ENCODE results near the gene GTF2IRD1.
"Not testable (repeated sequence)": the region's sequence is repeated elsewhere in the genome, so short reads cannot be mapped to it uniquely, and the experiment has no call there.

GTF2IRD1 gene

DNA sequence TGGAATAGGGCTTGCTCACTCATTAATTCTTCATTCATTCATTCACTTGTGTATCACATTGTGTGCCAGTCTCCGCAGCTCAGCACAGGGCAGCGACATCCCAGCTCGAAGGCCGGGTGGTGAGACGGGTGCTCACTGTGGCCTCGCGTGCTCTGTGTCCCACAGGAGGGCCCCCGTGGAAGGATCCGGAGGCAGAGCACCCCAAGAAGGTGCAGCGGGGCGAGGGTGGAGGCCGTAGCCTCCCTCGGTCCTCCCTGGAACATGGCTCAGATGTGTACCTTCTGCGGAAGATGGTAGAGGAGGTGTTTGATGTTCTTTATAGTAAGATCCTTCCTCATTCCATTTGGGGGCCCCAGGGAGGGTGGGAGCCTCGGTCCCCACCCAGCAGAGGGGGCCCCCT, 61.6 kb downstream of the GTF2IRD1 start:
- DNase-seq (ENCODE audit: low spot score), result no peak

GRCh38 chr7:74516214-74516613, 62.5 kb downstream of the GTF2IRD1 start:
- DNase-seq (ENCODE audit: low spot score), result no peak

- DNase-seq (ENCODE audit: low spot score), result no peak
Observed at GRCh38 chr7:74518041-74518440, 64.3 kb downstream of the GTF2IRD1 start.

DNA sequence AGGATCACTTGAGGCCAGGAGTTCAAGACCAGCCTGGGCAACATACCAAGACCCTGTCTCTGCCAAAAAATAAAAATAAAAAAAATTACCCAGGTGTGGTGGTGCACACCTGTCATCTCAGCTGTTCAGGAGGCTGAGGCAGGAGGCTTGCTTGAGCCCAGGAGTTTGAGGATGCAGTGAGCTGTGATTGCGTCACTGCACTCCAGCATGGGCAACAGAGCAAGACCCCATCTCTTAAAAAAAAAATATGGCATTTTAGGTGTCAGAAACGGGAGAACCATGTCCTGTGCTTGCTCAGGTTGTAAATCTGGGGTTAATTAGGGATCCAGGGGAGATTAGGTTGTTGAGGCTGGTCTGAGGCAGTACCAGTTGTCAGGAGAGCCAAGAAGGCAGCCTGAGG, 64.9 kb downstream of the GTF2IRD1 start:
- DNase-seq (ENCODE audit: low spot score), result no peak

DNA sequence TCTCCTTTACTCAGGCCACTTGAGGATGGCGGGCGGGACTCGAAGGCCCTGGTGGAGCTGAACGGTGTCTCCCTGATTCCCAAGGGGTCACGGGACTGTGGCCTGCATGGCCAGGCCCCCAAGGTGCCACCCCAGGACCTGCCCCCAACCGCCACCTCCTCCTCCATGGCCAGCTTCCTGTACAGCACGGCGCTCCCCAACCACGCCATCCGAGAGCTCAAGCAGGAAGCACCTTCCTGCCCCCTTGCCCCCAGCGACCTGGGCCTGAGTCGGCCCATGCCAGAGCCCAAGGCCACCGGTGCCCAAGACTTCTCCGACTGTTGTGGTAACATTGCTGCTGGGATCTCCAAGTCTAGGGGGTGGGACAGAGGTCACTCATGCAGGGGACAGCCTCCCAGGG, 65.7 kb downstream of the GTF2IRD1 start:
- DNase-seq (ENCODE audit: low spot score), result no peak

GRCh38 chr7:74521855-74522254, 68.1 kb downstream of the GTF2IRD1 start:
- no peak for DNase-seq (ENCODE audit: low spot score)

GRCh38 chr7:74522281-74522905, 68.7 kb downstream of the GTF2IRD1 start:
- DNase-seq (ENCODE audit: low spot score), result no peak

GRCh38 chr7:74523015-74523414, 69.3 kb downstream of the GTF2IRD1 start:
- no peak for DNase-seq (ENCODE audit: low spot score)

- no peak for DNase-seq (ENCODE audit: low spot score)
Observed at GRCh38 chr7:74525140-74525539, 71.4 kb downstream of the GTF2IRD1 start.

DNA sequence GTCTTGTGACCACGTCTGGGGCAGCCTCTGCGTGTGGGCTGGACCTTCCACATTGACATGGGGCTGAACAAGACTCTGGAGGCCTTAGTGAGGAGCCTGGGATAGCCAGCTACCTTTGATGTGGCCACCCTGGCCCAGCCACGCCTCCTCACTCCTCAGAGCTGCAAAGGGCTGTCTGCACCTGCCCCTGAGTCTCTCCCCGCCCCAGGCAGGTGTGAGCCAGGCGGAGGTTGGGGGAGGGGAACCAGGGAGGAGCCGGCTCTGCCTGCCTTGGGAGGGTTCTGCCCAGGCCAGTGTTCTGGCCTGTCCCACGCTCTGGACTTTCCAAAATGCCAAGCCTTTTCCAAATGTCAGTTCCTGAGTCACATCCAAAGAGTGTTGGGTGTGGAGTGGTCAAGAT, 72.2 kb downstream of the GTF2IRD1 start:
- DNase-seq (ENCODE audit: low spot score), result no peak

DNA sequence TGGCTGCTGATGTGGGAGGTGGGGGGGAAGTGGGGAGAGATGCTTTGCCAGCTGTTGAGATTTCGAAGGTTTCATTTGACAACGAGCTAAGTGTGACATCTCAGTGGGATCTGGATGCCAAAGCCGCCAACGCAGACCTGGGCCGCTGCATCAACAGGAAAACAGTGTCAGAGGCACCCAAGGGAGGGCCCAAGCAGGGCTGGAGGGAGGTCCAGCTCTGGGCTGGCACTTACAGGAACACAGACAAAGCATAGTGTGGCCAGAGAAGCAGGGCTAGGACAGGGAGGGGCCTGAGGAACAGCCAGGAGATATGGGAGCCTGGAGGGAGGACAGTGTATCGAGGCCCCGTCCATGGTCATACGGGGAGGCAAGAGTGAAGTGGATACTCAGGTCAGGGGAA, 73.1 kb downstream of the GTF2IRD1 start:
- DNase-seq (ENCODE audit: low spot score), result no peak

GRCh38 chr7:74527842-74528241, 74.1 kb downstream of the GTF2IRD1 start:
- no peak for DNase-seq (ENCODE audit: low spot score)

DNA sequence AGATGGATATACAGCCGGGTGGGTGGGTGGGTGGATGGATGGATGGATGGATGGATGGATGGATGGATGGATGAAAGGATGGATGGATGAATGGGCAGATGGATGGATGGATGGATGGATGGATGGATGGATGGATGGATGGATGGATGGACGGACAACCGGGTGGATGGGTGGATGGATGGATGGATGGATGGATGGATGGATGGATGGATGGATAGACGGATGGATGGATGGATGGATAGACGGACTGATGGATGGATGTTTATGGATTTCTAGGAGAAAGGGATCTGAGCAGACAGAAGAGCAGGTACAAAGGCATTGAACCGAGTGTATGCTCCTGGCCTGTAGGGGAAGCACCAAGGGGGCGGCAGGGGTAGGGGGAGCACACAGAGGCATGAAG, 75.1 kb downstream of the GTF2IRD1 start:
- DNase-seq (ENCODE audit: low spot score), result not testable (repeated sequence)

- no peak for DNase-seq (ENCODE audit: low spot score)
Observed at GRCh38 chr7:74535951-74536356, 82.2 kb downstream of the GTF2IRD1 start.

- DNase-seq (ENCODE audit: low spot score), result not testable (repeated sequence)
Observed at GRCh38 chr7:74541937-74542336, 88.2 kb downstream of the GTF2IRD1 start.

DNA sequence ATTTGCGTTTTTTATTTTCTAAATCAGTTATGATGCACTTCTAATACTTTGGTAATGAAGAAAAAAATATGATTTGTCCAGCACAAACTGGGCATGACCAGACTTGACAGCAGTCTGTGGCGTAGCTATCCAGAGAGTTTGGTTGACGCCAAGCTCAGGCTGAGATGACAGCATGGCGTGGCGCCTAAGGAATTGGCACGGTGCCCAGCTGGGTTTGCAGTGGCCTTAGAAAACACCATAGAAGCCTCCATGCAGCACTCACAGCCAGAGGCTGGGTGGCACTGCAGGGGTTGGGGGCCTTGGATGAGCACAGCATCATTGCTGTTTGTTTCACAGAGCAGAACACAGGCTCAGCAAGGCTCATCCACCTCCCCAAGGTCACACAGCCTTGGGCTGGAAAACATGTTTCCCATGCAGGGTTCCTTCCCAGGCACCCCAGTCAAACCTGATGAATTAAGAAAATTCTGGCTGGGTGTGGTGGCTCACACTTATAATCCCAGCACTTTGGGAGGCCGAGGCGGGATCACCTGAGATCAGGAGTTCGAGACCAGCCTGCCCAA, 88.9 kb downstream of the GTF2IRD1 start:
- DNase-seq (ENCODE audit: low spot score), result no peak

DNA sequence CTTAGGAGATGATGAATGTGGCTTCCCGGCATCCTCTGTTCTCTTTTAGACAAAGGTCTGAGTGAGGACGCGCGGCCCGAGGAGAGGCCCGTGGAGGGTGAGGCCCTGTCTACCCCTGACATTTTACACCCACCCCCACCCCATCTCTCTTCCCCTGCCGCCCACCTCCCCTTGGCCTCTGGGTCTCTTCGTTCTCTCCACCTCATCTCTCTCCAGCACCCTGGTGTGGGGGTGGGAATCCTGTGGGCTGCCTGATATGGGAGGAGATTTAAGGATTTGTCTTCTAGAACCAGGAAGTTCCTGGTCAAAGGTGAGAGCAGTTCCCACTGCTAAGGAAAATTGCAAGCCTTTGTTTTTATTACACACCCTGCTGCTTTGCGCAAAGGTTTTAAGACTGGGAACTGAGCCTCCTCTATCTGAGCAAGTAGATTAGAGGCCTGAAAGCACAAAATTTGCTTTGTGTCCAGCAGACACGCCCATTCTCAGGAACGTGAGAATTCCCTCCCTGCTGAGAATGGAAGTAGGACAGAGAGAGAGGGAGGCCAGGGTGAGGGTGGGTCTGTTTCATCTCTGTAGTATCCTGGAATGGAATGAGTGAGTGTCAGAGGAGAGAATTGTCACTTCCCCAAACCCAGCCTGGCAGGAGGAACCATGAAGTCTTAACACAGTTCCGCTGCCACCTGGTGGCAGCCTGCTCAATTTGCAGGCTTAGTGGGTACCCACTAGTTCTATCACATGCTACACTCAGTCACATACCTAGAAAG, 91.2 kb downstream of the GTF2IRD1 start:
- DNase-seq (ENCODE audit: low spot score), result peak; percentile 45

- no peak for DNase-seq (ENCODE audit: low spot score)
Observed at GRCh38 chr7:74545921-74546320, 92.2 kb downstream of the GTF2IRD1 start.

GRCh38 chr7:74553596-74554012, 99.9 kb downstream of the GTF2IRD1 start:
- not testable (repeated sequence) for DNase-seq (ENCODE audit: low spot score)

GRCh38 chr7:74554178-74554577, 100.5 kb downstream of the GTF2IRD1 start:
- no peak for DNase-seq (ENCODE audit: low spot score)

GRCh38 chr7:74560086-74560719, 106.5 kb downstream of the GTF2IRD1 start:
- DNase-seq (ENCODE audit: low spot score), result no peak

GRCh38 chr7:74561898-74562613, 108.3 kb downstream of the GTF2IRD1 start:
- no peak for DNase-seq (ENCODE audit: low spot score)
